Heart left ventricle (tissue), 13 donors: ENCODE measurements around the gene HCAR1.

Experiments
- CTCF ChIP-seq, 12 donors: fragments of 200-600 bp; sonication (generic) in 4 of 12; IDR thresholded peaks; one replicate each; pipeline versions ENCODE4 v1.5.0 to v1.8.0; 2018 to 2022; ENCODE audit warnings: antibody characterized with exemption in 12 of 12, mild to moderate bottlenecking in 5 of 12
- POLR2A ChIP-seq, 2 donors: fragments of 450-650 bp; IDR thresholded peaks; one replicate each; pipeline ENCODE4 v1.6.1; 2017; ENCODE audit warnings: antibody characterized with exemption in 2 of 2, mild to moderate bottlenecking in 2 of 2, moderate library complexity in 2 of 2
- donor health status: ischemic (EF 13 %, LVEDD 7.1; RV severe dilation, severe dysfunction).
- donor health status: DM: no; HTN: yes; CAD: no.
- donor health status: DM: no; HTN: no; CAD: no.
- donor health status: ischemic (EF 25% LVEDD 6.9; RV normal size, moderate dysfunction).
- donor health status: ischemic (EF 25% LVEDD 5.7; RV mildly dilated, moderate dysfunction).
- donor health status: ischemic (EF 35%, LVEDD 5.7; RV mildly dilated, moderate dysfunction).
- donor health status: nonischemic (EF 11% LVEDD 7.7; RV severe dilation, severe dysfunction).
- donor health status: DM: yes; HTN: yes; CAD: no.
- donor health status: PGD.
- donor health status: ischemic (EF 29% LVEDD 5.4; RV normal size, mild dysfunction).
- donor health status: nonischemic (EF 23%, LVEDD 6.1; RV moderate dilation, normal function).

GRCh38 chr12:122730215-122731014 is at the start of gene HCAR1:
- TF ChIP-seq POLR2A (IDR thresholded peaks at IDR 0.05): no peak
- TF ChIP-seq CTCF (IDR thresholded peaks at IDR 0.05): no peak
